GM10266 (cell line): ENCODE results near the gene MZF1.
A peak's percentile ranks its signal among the peaks of the same experiment; 100 is the strongest.

Experiments
- DNase-seq: peaks from one replicate; pipeline ENCODE4 v3.0.0; 2012; ENCODE audit errors: extremely low spot score
- TF ChIP-seq, protein P1 (sequence below): IDR thresholded peaks from 2 replicates; pipeline ENCODE4 v1.5.1; 2012; ENCODE audit warnings: mild to moderate bottlenecking, low read depth; ENCODE audit not compliant: control insufficient read depth, insufficient read depth; ENCODE audit errors: missing control alignments

The MZF1 gene

GRCh38 chr19:58519087-58519354 is 54.1 kb downstream of the MZF1 start:
- peak; percentile 70 for DNase-seq
- TF ChIP-seq, protein P1, sequence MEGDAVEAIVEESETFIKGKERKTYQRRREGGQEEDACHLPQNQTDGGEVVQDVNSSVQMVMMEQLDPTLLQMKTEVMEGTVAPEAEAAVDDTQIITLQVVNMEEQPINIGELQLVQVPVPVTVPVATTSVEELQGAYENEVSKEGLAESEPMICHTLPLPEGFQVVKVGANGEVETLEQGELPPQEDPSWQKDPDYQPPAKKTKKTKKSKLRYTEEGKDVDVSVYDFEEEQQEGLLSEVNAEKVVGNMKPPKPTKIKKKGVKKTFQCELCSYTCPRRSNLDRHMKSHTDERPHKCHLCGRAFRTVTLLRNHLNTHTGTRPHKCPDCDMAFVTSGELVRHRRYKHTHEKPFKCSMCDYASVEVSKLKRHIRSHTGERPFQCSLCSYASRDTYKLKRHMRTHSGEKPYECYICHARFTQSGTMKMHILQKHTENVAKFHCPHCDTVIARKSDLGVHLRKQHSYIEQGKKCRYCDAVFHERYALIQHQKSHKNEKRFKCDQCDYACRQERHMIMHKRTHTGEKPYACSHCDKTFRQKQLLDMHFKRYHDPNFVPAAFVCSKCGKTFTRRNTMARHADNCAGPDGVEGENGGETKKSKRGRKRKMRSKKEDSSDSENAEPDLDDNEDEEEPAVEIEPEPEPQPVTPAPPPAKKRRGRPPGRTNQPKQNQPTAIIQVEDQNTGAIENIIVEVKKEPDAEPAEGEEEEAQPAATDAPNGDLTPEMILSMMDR: peak; percentile 64

GRCh38 chr19:58518256-58519086 is 54.7 kb downstream of the MZF1 start:
- no peak for DNase-seq
- TF ChIP-seq, protein P1: no peak

- TF ChIP-seq, protein P1: no peak
- no peak for DNase-seq
These were observed 55.9 kb downstream of the MZF1 start for GRCh38 chr19:58516964-58517833.

DNA sequence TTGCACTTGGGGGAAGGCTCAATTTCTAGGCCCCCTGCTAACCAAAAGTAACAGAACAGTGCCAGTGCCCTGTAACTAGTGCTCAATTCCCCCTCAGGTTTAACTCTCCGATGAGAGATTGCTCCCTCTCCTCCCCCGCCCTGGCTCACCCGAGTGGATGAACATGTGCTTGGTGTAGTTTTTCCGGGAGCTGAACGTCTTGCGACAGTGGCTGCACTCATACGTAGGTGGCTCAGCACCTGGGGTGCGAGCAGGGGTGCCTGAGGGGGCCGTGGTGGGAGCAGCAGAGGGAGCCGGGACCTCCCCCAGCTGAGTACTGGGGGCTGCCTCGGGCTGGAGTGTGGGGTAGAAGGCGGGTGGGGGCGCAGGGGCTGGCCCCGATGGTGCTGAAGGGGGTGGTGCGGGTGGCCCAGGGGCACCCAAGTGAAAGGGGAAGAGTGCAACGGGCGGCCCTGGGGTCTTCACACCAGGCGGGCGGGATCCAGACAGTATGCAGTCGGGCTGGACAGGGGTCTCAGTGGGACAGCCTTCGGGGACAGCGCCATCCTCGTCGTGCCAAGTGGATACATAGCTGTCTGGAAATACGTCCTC is 56.8 kb downstream of the MZF1 start:
- TF ChIP-seq, protein P1: no peak
- no peak for DNase-seq

GRCh38 chr19:58515259-58515658 is 57.9 kb downstream of the MZF1 start:
- TF ChIP-seq, protein P1: no peak
- no peak for DNase-seq

DNA sequence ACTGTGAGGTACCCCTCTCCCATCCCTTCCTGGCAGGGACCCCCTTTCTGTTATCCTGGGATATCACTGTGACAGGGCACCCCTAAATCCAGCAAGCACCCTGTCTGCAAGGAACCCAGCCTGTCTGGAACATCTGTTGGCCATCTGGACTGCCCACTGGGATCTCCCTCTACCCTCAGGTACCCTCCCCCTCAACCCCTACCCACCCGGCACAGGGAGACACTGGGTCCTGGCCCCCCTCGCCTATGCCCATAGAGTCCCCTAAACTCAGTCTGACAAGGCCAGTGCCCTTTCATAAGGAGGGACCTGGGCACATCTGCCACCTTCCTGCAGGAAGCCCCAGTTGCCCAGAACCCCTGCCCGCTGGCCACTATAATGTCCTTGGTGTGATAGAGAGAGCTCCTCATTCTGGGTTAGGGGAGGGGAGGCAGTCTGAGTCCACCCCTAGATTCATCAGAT is 58.5 kb downstream of the MZF1 start:
- DNase-seq: no peak
- TF ChIP-seq, protein P1: no peak
